ENCODE results near the gene TOR1B.

DNA sequence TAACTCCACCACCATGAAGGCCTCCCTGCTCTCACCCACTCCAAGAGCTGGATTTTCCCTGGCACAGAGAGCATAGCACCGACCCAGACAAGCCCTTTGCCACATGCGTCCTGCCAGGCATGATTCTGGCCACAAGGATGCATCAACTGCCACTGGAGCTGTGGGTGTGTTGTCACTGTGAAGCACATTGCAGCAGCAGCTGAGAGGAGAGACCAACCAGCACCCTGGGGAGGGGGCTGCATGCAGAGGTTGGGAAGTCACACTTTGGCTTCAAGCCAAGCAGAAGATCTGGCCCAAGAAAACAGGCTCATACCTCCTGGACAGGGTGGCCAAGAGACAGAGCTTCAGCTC is 27.6 kb upstream of the TOR1B start:
- no peak for TF ChIP-seq PRDM1 (tag by site-specific recombination; IDR thresholded peaks at IDR 0.05)
- no peak for TF ChIP-seq ZNF266 (tag by site-specific recombination; IDR thresholded peaks at IDR 0.05; ENCODE audit: low read depth)
- no peak for TF ChIP-seq BCL11A (tag by site-specific recombination; IDR thresholded peaks at IDR 0.05; ENCODE audit: low read depth)
- TF ChIP-seq, protein P1, sequence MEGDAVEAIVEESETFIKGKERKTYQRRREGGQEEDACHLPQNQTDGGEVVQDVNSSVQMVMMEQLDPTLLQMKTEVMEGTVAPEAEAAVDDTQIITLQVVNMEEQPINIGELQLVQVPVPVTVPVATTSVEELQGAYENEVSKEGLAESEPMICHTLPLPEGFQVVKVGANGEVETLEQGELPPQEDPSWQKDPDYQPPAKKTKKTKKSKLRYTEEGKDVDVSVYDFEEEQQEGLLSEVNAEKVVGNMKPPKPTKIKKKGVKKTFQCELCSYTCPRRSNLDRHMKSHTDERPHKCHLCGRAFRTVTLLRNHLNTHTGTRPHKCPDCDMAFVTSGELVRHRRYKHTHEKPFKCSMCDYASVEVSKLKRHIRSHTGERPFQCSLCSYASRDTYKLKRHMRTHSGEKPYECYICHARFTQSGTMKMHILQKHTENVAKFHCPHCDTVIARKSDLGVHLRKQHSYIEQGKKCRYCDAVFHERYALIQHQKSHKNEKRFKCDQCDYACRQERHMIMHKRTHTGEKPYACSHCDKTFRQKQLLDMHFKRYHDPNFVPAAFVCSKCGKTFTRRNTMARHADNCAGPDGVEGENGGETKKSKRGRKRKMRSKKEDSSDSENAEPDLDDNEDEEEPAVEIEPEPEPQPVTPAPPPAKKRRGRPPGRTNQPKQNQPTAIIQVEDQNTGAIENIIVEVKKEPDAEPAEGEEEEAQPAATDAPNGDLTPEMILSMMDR (tag by site-specific recombination; IDR thresholded peaks at IDR 0.05): no peak
- TF ChIP-seq, protein P2, sequence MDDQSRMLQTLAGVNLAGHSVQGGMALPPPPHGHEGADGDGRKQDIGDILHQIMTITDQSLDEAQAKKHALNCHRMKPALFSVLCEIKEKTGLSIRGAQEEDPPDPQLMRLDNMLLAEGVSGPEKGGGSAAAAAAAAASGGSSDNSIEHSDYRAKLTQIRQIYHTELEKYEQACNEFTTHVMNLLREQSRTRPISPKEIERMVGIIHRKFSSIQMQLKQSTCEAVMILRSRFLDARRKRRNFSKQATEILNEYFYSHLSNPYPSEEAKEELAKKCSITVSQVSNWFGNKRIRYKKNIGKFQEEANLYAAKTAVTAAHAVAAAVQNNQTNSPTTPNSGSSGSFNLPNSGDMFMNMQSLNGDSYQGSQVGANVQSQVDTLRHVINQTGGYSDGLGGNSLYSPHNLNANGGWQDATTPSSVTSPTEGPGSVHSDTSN (CRISPR knock-in tag; IDR thresholded peaks at IDR 0.05): no peak
- TF ChIP-seq, protein P3, sequence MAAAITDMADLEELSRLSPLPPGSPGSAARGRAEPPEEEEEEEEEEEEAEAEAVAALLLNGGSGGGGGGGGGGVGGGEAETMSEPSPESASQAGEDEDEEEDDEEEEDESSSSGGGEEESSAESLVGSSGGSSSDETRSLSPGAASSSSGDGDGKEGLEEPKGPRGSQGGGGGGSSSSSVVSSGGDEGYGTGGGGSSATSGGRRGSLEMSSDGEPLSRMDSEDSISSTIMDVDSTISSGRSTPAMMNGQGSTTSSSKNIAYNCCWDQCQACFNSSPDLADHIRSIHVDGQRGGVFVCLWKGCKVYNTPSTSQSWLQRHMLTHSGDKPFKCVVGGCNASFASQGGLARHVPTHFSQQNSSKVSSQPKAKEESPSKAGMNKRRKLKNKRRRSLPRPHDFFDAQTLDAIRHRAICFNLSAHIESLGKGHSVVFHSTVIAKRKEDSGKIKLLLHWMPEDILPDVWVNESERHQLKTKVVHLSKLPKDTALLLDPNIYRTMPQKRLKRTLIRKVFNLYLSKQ (tag by site-specific recombination; IDR thresholded peaks at IDR 0.05; ENCODE audit: borderline replicate concordance): no peak
- TF ChIP-seq HOXA7 (CRISPR knock-in tag; IDR thresholded peaks at IDR 0.05; ENCODE audit: borderline replicate concordance): no peak
- no peak for TF ChIP-seq ZBTB21 (tag by site-specific recombination; IDR thresholded peaks at IDR 0.05)
- TF ChIP-seq, protein P4, sequence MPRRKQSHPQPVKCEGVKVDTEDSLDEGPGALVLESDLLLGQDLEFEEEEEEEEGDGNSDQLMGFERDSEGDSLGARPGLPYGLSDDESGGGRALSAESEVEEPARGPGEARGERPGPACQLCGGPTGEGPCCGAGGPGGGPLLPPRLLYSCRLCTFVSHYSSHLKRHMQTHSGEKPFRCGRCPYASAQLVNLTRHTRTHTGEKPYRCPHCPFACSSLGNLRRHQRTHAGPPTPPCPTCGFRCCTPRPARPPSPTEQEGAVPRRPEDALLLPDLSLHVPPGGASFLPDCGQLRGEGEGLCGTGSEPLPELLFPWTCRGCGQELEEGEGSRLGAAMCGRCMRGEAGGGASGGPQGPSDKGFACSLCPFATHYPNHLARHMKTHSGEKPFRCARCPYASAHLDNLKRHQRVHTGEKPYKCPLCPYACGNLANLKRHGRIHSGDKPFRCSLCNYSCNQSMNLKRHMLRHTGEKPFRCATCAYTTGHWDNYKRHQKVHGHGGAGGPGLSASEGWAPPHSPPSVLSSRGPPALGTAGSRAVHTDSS (tag by site-specific recombination; IDR thresholded peaks at IDR 0.05): no peak
- no peak for TF ChIP-seq MZF1 (tag by site-specific recombination; IDR thresholded peaks at IDR 0.05; ENCODE audit: borderline replicate concordance)
- TF ChIP-seq ZNF791 (tag by site-specific recombination; IDR thresholded peaks at IDR 0.05): no peak
- no peak for TF ChIP-seq TCF7L2 (IDR thresholded peaks at IDR 0.05; ENCODE audit: borderline replicate concordance, low read depth, low read length)
- TF ChIP-seq ZNF529 (tag by site-specific recombination; IDR thresholded peaks at IDR 0.05; ENCODE audit: insufficient replicate concordance): no peak
- no peak for TF ChIP-seq ZNF837 (tag by site-specific recombination; IDR thresholded peaks at IDR 0.05)
